CD4-positive, alpha-beta T cell treated with Interferon gamma for 1 hour (primary cell): ENCODE data around the gene RNF151.
"Not testable (repeated sequence)": the region's sequence is repeated elsewhere in the genome, so short reads cannot be mapped to it uniquely, and the experiment has no call there.

ENCODE experiments used
- DNase-seq: peaks from one replicate; pipeline ENCODE4 v3.0.0-alpha.2; 2020

The RNF151 gene

GRCh38 chr16:2009791-2010510, 43.3 kb downstream of the RNF151 start, which contains the start of gene ZNF598:
TSS of gene ZNF598 (minus strand) at chr16:2009821.
- DNase-seq, result peak; percentile 81

GRCh38 chr16:2011726-2012125, 45.1 kb downstream of the RNF151 start:
- DNase-seq, result not testable (repeated sequence)

GRCh38 chr16:2013527-2013926, 46.9 kb downstream of the RNF151 start:
- no peak for DNase-seq

- peak; percentile 50 for DNase-seq
Measured at GRCh38 chr16:2015117-2015946, 48.7 kb downstream of the RNF151 start.

GRCh38 chr16:2015947-2016208, 49.2 kb downstream of the RNF151 start:
- DNase-seq, result no peak

- DNase-seq, result no peak
Measured at GRCh38 chr16:2016407-2016922, 49.8 kb downstream of the RNF151 start.
